GM10266 (cell line): Measurements from ENCODE around the gene MT1HL1.

ENCODE experiments used
- DNase-seq: peaks from one replicate; pipeline ENCODE4 v3.0.0; 2012; ENCODE audit errors: extremely low spot score
- TF ChIP-seq, protein P1 (sequence below): IDR thresholded peaks from 2 replicates; pipeline ENCODE4 v1.5.1; 2012; ENCODE audit warnings: mild to moderate bottlenecking, low read depth; ENCODE audit not compliant: control insufficient read depth, insufficient read depth; ENCODE audit errors: missing control alignments

MT1HL1 gene

DNA sequence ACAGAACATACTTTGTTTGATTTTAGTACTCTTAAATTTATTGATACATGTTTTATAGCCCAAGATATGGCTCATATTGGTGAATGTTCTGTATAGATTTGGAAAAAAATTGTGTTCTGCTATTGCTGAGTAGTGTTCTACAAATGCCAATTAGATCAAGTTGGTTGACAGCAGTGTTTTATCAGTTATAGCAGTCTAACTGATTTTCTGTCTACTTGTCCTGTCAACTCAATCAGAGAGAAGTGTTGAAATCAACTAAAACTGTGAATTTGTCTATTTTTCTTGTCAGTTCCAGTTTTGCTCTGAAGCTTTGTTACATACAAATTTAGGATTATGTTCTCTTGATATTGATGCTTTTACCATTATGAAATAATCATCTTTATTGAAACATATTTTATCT is 14.7 kb upstream of the MT1HL1 start:
- TF ChIP-seq, protein P1, sequence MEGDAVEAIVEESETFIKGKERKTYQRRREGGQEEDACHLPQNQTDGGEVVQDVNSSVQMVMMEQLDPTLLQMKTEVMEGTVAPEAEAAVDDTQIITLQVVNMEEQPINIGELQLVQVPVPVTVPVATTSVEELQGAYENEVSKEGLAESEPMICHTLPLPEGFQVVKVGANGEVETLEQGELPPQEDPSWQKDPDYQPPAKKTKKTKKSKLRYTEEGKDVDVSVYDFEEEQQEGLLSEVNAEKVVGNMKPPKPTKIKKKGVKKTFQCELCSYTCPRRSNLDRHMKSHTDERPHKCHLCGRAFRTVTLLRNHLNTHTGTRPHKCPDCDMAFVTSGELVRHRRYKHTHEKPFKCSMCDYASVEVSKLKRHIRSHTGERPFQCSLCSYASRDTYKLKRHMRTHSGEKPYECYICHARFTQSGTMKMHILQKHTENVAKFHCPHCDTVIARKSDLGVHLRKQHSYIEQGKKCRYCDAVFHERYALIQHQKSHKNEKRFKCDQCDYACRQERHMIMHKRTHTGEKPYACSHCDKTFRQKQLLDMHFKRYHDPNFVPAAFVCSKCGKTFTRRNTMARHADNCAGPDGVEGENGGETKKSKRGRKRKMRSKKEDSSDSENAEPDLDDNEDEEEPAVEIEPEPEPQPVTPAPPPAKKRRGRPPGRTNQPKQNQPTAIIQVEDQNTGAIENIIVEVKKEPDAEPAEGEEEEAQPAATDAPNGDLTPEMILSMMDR, result no peak
- no peak for DNase-seq

DNA sequence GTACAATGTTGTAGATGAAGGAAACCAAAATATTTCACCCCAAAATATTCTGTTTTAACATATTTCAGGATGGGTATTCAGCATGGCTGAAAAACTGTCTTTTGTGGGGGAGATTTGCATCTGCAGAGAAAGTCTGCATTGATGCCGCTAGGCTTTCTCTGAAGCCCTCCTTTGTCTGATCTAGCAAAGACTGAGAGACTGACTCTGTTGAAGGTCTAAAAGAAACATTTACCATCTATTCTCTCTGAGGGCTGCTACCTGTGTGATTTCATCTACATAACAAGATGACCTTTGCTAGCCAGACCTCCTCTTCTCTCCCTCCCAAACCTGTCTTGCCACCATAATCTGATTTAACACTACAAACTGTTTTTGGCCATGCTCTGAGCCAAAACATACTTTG is 12.4 kb upstream of the MT1HL1 start:
- DNase-seq, result no peak
- TF ChIP-seq, protein P1, result no peak

DNA sequence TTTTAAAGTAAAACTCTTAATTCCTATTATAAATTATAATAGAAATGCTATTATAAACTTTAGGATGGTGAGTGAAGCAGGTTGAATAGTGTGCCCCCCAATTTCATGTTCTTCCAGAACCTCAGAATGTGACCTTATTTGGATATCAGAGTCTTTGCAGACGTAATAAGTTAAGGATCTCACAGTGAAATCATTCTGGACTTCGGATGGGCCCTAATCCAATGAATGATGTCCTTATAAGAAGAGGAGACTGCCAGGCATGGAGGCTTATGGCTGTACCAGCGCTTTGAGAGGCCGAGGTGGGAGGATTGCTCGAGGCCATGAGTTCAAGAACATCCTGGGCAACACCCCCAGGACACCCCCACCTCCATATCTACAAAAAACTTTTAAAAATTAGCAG is 9.4 kb upstream of the MT1HL1 start:
- TF ChIP-seq, protein P1, result no peak
- DNase-seq, result no peak

DNA sequence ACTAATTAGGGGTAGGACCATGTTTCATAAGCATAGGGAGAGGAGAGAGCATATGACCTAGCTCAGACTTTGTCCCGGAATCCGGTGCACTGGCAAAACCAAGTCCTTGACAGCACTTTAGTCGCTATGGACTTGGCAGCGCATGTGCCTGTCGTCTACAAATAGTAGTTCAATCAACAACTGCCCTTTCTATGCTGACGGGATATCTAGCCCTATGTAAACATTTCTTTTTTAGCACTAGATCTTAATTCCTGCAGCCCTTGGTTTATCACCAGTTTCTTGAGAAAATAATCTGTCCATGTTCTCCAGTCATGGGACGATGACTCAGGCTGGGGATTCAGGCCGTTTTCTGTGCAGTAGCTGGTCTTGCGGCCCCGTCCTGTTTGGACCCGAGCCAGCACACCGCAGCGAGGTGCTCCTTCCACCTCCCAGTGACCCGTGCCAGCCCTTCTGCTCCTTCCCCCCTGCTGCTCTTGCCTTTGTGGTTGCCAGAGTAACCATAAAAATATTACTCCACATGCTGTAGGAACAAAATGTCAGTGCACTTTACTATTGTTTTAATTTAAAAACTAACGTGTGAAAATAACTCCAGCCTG is 8.6 kb upstream of the MT1HL1 start:
- DNase-seq, result no peak
- TF ChIP-seq, protein P1, result no peak

DNA sequence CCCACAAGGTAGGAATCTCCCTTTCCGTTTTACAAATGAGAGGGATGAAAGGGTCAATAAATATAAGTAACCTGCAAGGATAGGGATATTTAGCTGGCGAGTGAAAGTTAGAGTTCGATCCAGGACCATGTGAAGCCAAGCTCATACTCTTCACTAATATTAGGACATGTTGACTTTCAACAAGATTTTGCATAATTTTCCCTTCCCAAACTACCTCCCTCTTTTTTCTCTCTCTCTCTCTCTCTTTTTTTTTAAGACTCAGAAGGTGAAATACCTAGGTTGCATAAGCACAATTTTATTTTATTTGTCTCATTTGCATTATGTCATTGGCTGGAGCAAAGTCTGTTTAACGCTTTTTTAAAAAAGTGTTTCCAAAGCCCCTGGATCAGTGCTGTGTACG is 8.1 kb upstream of the MT1HL1 start:
- TF ChIP-seq, protein P1, result no peak
- no peak for DNase-seq

DNA sequence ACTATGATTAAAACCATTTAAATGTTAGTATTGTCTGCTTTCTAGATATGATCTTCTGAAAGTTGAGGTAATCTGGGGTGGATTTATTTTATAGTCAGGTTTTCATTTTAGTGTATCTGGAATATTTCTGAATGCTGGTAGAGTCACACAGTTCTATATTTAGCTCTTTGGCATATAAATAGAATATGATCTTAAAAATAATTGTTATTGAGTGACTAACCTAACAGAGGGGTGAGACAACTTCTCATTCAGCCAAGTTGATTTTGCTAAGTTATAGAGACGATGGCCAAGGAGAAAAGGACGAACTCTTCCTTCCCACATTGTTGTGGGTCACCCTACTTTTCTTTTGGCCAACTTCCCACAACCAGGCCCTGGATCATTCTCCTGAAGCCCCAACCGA is 7.2 kb upstream of the MT1HL1 start:
- DNase-seq, result no peak
- TF ChIP-seq, protein P1, result no peak

DNA sequence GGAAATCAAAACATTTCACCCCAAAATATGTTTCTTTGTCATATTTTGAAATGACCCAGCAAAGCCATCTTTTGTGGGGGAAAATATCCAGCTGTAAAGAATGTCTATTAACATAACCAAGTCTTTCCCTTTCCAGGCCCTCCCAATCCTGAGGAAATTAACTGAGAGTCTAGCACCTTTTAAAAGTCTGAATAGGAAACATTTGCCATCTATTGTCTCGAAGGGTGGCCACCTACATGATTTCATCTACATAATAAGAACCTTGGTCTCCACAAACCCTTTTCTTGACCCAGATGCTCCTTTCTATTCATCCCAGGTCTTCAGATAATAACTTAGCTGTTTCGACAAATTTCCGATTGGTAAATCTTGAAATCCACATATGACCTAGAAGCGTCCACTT is 5.4 kb upstream of the MT1HL1 start:
- TF ChIP-seq, protein P1, result no peak
- DNase-seq, result no peak
